PC-3 (cell line): ENCODE measurements around the gene C4orf50.

Source experiments
- CTCF ChIP-seq: fragments of 300-600 bp; sonication (generic); conservative IDR thresholded peaks from 2 replicates; pipeline ENCODE4 v1.5.1; 2017; ENCODE audit warnings: antibody characterized with exemption, low read depth, mild to moderate bottlenecking, low read length
- EZH2phosphoT487 ChIP-seq: fragments of 300-600 bp; sonication (generic); IDR thresholded peaks from 2 replicates; pipeline ENCODE4 v1.6.1; 2018; ENCODE audit warnings: mild to moderate bottlenecking, antibody characterized with exemption, low read length, borderline replicate concordance

DNA sequence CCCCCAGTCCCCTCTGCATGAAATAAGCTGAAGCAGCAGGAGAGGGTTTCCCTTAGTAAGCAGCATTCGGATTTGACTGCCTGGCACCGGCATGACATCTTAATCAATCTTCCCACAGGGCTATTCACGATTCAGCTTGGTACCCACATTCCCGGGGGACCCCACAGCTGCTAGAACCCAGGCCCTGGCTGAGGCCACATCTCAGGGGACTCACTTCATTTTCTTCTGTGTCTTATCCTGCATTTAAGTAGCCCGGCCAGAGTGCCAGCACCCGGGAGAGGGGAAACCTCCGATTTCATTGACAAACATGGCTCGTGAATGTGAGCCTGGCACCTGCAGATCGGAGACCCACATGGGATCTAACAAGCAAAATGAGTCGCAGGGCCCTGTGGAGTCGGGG lies 73.1 kb downstream of the C4orf50 start:
- TF ChIP-seq CTCF: no peak
- TF ChIP-seq EZH2phosphoT487: no peak
